ENCODE data around the gene BSDC1.

BSDC1 gene

DNA sequence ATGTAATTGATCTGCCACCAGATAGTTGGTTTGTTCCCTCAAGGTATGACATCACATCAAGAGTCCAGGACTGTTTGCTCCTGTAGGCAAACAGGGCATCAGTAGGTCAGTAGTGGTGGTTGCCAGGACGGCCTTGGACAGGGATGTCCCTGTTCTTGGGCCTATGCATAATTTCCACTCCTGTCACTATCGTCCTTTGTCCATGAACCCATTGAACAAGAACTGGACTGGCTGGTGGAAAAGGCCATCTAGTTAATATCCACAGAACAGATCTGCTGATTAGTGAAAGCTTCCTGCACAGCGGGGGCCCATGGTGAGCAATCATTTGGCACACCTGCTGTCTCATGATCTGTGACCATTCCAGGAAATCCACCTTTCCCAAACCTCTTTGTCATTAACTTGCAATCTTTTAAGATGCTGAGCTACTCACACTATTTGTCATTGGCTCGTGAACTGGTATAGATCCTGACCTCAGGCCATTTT, 12.4 kb upstream of the BSDC1 start:
- TF ChIP-seq, protein P1, sequence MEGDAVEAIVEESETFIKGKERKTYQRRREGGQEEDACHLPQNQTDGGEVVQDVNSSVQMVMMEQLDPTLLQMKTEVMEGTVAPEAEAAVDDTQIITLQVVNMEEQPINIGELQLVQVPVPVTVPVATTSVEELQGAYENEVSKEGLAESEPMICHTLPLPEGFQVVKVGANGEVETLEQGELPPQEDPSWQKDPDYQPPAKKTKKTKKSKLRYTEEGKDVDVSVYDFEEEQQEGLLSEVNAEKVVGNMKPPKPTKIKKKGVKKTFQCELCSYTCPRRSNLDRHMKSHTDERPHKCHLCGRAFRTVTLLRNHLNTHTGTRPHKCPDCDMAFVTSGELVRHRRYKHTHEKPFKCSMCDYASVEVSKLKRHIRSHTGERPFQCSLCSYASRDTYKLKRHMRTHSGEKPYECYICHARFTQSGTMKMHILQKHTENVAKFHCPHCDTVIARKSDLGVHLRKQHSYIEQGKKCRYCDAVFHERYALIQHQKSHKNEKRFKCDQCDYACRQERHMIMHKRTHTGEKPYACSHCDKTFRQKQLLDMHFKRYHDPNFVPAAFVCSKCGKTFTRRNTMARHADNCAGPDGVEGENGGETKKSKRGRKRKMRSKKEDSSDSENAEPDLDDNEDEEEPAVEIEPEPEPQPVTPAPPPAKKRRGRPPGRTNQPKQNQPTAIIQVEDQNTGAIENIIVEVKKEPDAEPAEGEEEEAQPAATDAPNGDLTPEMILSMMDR (IDR thresholded peaks at IDR 0.05; ENCODE audit: insufficient read depth, low read length, missing control alignments) = no peak
- H3K4me3 ChIP-seq (ENCODE audit: low read depth, low read length) = no peak overlapping the region
- no peak for DNase-seq (ENCODE audit: low read depth, low spot score)
- ChIA-PET POLR2A (no interaction called here), CTCF (interaction anchor here (0.8 to 1.2 kb wide), 3 partner anchors 18 to 366 kb away, joined by 3 to 5 read pairs (median 3); no protein-coding TSS in a partner anchor)

DNA sequence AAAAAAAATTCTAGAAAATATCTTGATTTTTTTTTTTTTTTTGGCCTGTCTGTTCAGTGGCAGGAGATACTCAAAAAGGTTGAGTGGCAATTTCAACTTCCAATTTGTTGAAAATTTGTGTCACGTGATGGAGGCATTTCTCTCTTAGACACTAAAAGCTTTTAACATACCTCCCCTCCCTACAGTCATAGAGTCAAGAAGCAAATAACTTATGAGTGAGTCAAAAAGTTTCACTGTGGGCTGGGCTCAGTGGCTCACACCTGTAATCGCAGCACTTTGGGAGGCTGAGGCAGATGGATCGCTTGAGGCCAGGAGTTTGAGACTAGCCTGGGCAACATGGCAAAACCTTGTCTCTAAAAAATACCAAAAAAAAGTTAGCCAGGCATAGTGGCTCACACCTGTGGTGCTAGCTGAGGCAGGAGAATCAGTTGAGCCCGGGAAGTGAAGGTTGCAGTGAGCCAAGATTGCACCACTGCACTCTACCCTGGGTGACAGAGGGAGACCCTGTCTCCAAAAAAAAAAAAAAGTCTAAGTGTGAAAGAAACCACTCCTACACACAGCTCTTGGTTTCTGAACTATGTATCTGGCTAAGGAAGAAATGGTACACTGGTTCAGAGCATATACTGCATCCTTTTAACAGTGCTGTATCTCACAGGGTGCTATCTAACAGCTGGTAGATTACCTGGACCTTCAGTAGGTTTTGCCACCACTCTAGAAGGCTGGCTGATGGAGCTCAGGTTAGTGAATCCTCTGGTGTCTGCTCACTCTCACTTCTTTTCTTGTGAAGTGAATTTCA, 11.6 kb upstream of the BSDC1 start:
- CTCF ChIA-PET = interaction anchor here (0.9 to 1.8 kb wide), 4 partner anchors 8 to 217 kb away, joined by 3 to 18 read pairs (median 5); no protein-coding TSS in a partner anchor
- TF ChIP-seq, protein P1 (IDR thresholded peaks at IDR 0.05; ENCODE audit: insufficient read depth, low read length, missing control alignments) = no peak
- no peak for DNase-seq (ENCODE audit: low read depth, low spot score)
- H3K4me3 ChIP-seq (ENCODE audit: low read depth, low read length) = no peak overlapping the region
- POLR2A ChIA-PET = no interaction called here

DNA sequence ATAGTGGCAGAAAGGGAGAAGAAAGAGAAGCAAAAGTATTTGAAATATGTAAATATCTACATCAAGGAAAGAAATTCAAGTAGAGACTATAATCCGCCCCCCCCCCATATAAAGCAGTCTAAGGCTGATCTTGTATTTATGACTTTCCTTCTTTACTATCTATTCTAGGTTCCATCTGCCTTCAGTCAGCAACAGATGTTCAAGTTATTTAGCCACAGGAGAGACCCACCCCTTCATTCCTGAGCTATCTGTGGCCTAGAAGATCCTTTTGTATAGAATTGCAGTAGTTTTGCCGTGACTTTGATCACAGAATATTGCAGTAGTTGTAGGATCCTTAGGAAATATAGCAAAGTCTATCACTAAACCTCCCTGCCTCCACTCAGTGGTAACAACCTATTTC, 10.7 kb upstream of the BSDC1 start:
- ChIA-PET CTCF (interaction anchor here (0.7 to 1.8 kb wide), 3 partner anchors 9 to 215 kb away, joined by 3 to 18 read pairs (median 5); no protein-coding TSS in a partner anchor), POLR2A (interaction anchor here (0.5 to 0.7 kb wide), 2 partner anchors 223 to 682 kb away, joined by 3 to 4 read pairs; no protein-coding TSS in a partner anchor)
- DNase-seq (ENCODE audit: low read depth, low spot score) = no peak
- TF ChIP-seq, protein P1 (IDR thresholded peaks at IDR 0.05; ENCODE audit: insufficient read depth, low read length, missing control alignments) = no peak
- H3K4me3 ChIP-seq (ENCODE audit: low read depth, low read length) = no peak overlapping the region

DNA sequence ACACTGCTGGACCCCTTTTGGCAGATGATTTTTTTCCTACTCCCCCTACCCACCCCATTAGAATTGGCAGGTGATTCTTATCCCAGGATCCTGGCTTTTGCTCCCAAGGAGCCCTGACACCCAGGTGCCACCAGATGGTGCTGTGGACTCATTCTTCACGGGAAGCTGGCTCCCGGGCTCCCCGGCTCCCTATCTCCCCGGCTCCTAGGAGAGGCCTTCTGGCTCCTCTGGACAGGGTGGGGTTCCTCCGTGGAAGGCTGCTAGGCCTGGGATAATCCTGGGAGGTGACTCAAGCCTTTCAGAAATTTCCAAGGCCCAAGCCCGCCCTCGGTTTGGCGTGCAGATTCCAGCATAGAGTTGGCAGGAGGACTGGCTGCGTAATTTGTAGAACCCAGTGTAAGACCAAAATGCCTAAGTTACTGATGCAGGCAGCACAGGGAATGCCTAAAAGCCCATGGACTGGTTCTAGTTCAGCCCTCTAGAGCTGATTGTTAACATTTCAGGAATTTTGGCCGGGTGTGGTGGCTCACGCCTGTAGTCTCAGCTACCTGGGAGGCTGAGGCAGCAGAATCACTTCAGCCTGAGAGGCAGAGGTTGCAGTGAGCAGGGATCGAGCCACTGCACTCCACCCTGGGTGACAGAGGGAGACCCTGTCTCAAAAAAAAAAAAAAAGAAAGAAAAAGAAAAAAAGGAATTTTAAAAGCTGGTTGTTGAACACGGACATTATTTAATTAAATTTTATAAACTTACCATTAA, 6.8 kb upstream of the BSDC1 start:
- ChIA-PET POLR2A (interaction anchor here (0.6 to 1.4 kb wide), 3 partner anchors 65 to 250 kb away, joined by 3 to 4 read pairs (median 3); partner anchors contain the start of genes MARCKSL1 and RBBP4), CTCF (interaction anchor here (0.6 to 8.6 kb wide), 41 partner anchors 8 to 685 kb away, joined by 3 to 128 read pairs (median 4); partner anchors contain the start of genes FNDC5 and ZBTB8A)
- peak; percentile 31 for DNase-seq (ENCODE audit: low read depth, low spot score)
- TF ChIP-seq, protein P1 (IDR thresholded peaks at IDR 0.05; ENCODE audit: insufficient read depth, low read length, missing control alignments) = peak; percentile 84
- no peak overlapping the region for H3K4me3 ChIP-seq (ENCODE audit: low read depth, low read length)

DNA sequence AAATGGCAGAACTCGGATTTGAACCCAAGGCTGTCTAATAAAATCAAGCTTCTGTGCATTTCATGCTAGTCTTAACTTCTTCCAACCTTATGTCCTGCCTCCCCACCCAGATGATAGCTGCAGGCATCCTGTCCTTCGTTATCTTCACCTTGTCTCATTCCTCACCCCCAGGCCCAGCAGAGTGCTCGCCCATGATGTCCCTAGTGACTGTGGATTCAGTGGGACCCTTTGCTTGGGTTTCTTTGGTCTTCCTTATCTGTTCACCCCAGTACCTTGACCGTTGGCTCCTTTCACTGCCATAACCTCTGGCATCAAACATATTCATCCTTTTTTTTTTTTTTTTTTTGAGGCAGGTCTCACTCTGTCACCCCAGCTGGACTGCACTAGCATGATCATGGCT, 5.6 kb upstream of the BSDC1 start:
- POLR2A ChIA-PET = no interaction called here
- CTCF ChIA-PET = interaction anchor here (0.6 to 8.6 kb wide), 23 partner anchors 14 to 686 kb away, joined by 3 to 128 read pairs (median 6); partner anchors contain the start of genes FNDC5 and ZBTB8A
- TF ChIP-seq, protein P1 (IDR thresholded peaks at IDR 0.05; ENCODE audit: insufficient read depth, low read length, missing control alignments) = no peak
- H3K4me3 ChIP-seq (ENCODE audit: low read depth, low read length) = no peak overlapping the region
- DNase-seq (ENCODE audit: low read depth, low spot score) = no peak

Data from AG04449 (cell line).